KG1 (cell line): ENCODE results near the gene CACNG1.

ENCODE experiments used
- DNase-seq: peaks from one replicate; lab custom pipeline; 2025; lab: John Stamatoyannopoulos, UW

Gene CACNG1, protein sequence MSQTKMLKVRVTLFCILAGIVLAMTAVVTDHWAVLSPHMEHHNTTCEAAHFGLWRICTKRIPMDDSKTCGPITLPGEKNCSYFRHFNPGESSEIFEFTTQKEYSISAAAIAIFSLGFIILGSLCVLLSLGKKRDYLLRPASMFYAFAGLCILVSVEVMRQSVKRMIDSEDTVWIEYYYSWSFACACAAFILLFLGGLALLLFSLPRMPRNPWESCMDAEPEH

DNA sequence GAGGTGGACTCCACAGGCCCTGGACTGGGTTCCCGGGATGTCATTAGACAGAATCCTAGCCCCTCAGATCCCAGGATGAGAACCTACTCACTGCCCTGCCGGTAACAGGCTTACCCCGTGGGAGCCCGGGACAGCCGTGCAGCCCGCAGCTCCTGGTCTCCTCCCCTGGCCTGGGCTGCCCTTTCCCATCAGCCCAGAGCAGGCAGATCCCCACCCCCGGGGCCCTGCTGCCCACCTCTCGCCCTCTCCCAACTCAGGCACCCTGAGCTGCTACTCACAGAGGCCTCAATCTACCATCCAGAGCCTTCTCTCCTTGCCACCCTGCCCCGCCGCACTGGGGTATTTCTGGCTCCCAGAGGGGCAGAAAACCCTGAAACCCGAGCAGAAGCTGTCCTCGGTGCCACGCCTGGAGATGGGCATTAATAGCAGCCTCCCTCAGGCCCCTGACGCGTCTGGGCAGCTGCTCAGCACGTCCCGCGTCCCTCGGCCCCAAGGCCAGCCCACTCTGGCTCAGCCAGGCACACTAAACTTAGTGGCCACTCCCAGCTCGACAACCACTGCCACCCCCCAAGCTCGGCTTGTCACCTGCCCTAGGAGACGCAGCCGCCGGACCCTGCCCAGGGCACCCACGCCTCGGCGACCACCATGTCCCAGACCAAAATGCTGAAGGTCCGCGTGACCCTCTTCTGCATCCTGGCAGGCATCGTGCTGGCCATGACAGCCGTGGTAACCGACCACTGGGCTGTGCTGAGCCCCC, at the start of gene CACNG1:
TSS of gene CACNG1 (plus strand) at position 539 of the 757 bp plus-strand sequence. CDS start at position 646, 107 bp downstream.
- no peak for DNase-seq

DNA sequence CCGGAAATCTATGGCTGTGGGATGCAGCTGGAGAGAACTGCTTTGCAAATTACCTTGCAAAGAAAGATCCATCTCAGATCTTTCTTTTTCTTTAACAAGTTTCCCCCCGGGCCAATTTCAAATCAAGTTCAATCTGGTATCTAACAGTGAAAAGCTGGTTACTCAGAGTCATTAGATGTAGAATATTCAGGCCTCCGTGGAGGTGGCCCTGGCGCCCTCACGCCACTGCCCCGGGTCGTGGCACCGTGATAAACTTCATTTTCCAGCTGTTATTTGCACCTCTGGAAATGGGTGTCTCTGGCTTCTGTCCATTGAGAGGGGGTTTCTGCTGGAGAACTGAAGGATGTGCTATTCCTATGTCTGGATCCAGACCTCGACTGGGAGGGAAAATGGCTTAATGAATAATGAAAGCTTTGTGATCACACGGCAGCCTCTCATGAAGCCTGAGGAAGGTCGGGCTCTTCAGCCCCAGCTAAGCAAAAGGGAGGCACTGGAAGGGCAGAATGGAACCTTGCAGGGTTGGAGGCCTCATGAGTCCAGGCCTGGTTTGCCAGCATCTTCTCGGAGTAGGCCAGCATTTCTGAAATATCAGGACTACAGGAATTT, 49.3 kb upstream of the CACNG1 start:
- no peak for DNase-seq

DNA sequence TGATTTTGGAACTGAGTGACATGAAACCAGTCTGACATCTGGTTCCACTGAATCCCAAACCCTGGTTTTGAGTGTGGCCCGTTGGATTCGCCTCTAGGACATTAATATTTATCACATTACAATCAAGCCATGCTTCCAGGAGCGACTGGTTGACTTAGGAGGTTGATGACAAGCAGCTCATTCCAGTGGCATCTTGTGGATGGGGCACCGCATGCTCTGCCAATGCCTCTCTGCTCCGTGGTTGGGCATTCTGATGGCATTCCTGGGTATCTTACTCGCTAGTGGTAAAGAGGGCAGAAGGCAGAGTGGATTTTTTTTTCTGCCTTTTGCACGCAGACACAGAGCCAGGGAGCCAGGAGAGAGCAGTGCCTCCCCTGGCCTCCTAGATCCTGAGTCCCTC, 48.4 kb upstream of the CACNG1 start:
- no peak for DNase-seq

DNA sequence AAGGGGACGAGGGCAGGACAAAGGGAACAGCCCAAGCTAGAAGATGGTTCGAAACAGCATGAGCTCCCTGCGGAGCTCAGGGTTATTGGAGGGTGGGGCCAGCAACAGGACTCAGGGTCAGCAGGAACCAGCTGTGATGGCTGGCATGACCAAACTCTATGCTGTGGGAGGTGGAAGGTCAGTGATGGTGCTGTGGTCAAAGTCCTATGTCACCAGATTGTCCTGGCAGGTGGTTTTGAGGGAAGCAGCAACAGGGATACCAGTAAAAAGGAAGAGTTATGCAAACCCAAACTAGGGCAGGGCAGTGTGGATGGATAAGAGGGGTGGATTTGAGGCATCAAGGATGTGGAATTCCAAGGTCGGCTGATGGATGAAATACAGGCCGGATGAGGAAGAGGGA, 47.4 kb upstream of the CACNG1 start:
- DNase-seq = no peak

DNA sequence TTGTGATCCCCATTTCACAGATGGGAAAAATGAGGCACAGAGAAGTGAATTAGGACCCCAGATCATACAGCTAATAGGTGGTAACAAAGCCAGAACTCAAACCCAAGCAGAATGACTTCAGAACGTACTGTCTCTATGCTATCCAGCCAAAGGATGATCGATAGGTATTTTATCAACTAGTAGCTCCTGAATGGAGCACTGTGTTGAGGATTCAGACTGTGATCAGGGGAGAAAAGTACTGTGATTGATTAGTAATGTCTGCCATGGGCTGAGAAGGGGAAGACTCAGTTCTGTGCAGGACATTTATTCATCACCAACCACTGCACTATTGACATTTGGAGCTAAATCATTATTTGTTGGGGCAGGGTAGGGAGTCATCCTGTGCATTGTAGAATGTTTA, 41.1 kb upstream of the CACNG1 start:
- DNase-seq = no peak

DNA sequence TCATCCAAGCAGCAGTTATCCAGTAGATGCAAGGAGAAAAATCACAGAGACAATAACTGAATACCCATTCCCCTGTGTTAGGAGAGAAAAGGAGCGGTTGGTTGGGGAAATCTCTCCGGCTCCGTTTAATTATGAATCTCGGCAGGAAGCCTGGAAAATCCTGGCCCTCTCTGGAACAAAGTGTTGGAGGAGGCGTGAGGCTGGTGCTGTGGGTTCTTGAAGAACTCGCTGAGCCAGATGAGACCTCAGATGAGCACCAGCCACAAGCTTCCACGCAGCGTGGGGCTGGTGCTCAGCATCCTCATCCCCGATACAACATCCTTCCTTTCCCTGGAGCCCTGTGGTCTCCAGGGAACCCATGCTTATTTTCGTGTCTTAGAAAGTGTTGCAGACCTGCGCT, 40.2 kb upstream of the CACNG1 start:
- DNase-seq = no peak

DNA sequence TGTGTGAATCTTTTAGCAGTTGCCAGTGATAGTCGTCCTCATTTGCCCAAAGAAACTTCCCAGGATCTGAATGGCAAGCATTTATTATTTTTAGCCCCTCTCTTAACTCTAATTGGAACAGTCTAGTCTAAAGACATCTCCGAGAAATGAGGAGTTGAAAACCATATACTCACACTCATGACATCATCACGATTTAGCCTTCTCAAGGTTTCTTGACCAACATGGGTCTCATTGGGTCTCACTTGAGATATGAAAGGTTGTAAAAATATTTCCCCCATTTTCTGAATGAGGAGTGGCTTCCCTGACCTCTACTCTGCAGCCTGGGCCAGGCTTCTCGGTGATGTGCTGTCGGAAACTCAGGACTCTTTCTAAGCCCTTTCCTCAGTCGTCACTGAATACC, 37.1 kb upstream of the CACNG1 start:
- no peak for DNase-seq

DNA sequence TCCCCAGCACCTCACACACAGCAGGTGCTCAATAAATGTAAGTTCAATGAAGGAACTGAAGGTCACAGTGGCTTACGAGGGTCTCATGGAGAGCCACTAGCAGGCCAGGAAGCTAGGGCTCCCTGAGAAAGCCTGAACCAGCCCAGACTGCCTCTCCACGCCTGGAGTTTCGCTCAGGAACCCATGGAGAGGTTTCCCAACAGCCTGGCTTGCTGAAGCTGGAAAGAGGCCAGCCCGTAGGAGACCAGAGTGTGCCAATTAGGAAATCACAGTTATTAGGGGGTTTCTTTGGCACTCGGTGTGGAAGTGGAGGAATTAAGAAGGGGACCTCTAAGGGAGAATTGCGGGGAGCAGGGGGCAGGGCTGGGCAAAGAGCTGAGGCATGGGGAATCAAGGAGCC, 36.3 kb upstream of the CACNG1 start:
- no peak for DNase-seq

DNA sequence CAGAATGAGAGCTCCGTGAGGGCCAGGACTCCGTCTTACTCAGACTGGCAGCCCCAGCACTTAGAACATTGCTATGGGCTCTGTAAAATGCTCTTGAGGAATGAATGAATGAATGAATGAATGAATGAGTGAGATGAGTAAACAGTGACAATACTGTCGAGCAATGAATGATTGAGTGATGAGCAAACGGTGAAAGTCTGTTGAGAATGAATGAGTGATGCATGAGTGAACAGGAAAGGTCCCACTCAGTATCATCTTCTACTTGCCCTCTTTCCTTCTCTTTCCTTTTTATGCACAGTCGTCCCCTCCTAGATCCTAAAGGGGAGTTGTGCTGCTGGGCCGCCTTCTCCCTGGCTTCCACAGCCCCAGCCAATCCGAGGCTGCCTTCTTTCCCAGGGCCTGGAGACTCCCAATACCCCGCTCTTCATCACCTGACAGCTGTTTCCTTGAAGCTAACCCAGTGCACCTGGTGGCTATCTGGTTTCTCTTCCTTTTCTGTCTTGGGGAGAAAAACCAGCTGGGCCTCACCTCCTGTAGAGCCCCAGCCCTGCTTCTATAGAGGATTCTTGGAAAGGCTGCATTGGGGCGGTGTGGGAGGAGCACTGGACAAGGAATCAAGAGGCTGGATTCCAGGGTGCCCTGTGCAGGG, 32.7 kb upstream of the CACNG1 start:
- no peak for DNase-seq

DNA sequence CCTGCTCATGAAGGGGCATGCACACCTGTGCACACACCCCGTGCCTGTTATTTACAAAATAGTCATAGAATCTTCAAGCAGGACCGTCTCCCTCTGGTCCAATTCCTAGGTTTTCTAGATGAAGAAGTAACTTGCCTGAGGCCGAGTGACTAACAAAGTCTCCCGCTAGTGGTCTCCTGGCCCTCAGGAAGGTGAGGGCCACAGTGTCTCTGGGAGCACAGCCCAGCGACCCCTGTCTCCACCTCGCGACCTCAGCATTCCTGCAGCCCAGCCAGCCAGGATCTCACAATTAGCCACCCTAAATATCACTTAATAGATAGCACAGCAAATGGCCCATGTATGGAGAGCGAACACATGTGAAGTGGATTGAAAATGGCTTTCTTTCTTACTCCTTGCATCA, 30.5 kb upstream of the CACNG1 start:
- DNase-seq = no peak

DNA sequence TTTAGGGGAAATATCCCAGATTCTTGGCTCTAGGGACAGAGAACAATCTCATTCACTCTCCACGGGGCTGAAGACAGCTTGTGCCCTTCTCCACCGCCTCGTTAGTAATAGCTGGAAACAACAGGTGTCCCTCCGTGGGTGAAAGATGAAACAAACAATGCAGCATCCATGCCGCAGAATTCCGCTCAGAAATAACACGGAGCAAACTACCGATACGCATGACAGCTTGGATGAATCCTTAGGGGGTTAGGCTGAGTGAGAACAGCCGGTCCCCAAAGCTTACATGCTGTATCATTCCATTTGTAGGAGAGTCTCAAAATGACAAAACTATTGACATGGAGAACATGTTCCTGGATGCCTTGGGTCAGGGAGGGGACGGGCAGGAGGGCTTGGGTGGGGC, 29.4 kb upstream of the CACNG1 start:
- no peak for DNase-seq

DNA sequence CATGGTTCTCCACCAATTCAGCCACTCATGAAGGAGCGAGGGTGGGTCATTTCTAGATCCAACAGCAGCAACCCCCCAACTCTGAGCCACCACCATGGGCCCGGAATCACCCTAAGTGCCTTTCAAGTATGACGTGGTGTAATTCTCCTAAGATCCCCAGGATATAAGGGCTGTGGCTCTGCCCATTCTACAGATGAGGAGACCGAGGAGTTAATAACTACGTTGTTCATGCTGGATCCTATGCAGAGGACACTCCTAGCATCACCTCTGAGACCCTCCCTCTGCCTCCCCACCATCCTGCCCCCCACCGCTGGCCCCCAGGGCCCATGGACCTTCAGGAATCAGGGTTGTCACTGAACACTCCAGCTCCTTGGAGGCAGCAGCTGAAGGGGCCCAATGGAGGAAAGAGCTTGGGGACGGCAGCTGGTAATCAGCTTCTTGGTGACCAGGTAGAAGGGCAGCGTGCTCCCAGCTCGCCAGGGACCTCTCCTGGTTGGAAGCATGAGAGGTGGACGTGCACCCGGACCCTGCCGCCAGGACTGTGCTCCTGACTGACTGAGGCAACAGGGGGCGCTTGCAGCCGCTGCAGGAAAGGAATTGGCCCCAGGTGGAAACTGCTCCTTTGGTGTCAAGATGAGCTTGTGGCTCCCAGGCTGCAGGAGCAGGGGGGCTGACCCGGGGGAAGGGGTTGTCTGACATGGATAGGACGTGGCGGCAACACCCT, 28.2 kb upstream of the CACNG1 start:
- no peak for DNase-seq

DNA sequence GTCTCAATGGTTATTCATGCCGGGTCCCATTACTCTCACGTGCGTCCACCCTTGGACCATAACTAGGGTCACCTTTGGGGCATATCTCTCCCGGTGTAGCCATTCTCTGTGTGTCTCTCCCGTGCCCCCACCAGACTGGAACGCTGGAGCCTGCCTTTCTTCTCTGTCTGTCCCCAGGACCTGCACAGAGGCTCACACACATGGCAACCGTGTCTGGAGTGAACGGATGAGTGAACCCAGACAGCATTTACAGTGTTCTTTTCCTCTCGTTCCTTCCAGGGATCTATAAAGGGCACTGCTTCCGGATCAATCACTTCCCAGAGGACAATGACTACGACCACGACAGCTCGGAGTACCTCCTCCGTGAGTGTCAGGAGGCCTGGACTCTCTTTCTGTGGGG, 26.4 kb upstream of the CACNG1 start:
- DNase-seq = no peak

DNA sequence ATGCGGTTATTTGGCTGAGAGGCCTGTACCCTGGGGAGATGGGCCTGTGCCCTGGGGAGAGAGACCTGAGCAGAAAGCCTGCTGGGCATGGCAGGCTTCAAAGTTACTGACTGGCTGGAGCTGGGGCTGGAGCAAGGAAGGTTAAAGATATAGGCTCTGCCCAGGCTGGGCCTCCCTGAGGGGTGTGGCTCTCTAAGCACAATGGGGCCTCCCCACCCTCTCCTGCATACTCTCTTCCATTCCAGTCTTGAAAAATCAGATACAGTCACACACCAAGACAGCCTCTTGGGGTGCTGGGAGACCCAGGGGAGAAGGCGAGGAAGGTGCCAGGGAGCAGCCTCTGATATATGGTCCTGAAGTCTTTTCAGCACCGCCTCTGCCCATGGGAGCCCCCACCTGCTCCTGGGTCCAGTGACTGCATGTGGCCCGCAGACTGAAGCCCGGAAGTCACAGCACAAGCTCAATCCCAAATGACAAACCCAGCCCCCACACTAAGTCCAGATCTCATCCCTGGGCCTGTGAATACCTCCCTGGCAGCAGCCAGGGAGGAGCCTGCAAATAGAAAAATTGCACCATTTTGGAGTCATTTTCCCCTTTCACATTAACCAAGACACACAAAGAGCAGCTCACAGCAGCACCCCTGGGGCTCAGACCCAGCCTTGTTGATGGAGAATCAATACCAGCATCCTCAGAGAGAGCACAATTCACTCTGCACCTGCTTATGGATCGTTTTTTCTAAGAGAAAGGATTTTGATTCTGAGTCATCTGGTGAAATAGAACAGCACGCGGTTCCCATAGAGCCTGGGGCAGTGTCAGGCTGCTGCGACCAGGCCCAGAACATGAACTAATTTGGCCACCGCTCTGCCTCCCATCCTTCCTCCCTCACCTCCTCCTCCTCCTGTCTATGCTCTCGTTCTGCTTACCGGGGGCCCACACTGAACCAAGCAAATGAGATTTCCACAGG, 25.6 kb upstream of the CACNG1 start:
- DNase-seq = no peak

DNA sequence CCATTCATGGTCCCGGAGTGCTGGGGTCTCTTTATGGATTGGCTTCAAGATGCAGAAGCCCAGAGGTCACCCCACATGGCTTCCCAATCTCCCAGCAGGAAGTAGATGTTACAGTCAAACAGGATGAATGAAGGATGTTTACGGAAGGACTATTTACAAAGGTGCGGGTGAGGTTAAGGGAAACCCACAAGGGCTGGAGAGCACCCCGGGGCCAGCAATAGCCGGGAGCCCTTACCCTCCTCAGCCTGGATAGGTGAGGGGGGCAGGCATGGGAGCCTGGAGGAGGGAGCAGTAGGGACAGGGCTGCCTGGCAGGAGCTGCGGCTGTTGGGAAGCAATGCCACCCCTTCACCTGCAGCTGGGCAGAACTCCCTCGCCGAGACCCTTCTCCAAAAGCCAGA, 24.5 kb upstream of the CACNG1 start:
- no peak for DNase-seq

DNA sequence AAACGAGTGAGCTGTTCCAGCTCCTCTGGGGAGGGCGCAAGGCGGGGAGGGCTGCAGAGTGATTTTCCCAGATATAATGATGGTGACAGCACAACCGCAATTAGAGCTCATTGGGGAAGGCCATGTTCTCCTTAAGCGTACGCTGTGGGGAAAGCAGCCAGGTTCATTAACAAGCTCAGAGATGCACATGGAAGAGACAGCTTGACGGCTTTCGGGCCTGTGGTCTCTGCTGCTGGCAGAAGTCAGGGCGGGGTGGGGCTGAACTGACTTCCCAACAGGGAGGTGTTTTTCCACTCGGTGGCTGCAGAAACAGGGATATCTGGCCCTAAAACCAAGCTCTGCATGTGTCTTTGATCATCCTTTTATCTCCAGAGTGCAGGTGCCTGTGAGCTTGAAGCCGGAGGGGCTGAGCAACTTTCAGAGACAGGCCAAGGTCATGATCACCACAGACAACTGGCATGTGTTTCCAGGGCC, 24.0 kb upstream of the CACNG1 start:
- no peak for DNase-seq

DNA sequence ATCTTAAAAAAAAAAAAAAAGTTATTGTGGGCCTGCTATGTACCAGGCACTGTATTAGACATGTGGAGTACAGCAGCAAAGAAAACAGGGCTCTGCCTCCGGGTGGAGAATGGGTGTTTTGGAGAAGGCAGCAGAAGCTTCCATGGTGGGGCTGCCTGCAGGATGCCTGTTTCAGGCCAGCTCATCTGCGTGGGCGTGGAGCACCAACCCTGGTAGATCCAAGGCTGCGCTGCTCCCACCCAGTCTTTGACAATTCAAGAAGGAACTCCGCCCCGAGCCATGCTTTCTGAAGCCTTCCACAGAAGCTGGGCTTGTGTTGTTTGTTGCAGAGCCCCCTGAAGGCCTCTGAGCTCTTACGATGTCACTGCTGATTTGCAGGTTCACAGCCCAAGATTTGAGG, 23.2 kb upstream of the CACNG1 start:
- DNase-seq = no peak

DNA sequence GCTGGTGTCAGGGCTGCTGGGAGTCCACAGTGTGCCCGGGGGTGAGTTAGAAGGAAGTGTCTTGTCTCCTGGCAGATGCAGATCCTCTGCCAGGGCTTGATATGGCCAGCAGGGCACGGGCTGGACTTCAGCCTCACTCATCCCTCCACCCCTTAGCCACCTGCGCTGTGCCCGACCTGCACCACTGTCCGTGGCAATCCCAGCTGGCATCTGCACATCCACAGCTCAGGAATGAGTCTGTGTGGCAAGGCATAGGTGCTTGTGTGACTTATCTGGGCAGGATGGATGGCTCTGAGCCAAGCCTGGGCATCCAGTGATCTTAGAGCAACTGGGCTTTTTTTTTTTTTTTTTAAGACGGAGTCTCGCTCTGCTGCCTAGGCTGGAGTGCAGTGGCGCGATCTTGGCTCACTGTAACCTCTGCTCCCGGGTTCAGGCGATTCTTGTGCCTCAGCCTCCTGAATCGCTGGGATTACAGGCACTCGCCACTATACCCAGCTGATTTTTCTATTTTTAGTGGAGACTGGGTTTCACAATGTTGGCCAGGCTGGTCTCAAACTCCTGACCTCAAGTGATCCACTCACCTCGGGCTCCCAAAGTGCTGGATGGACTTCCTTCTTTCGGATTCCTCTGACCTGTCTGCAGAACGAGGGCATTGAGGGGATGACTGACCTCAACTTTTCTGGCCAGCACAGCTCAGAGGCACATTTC, 22.5 kb upstream of the CACNG1 start:
- DNase-seq = no peak

DNA sequence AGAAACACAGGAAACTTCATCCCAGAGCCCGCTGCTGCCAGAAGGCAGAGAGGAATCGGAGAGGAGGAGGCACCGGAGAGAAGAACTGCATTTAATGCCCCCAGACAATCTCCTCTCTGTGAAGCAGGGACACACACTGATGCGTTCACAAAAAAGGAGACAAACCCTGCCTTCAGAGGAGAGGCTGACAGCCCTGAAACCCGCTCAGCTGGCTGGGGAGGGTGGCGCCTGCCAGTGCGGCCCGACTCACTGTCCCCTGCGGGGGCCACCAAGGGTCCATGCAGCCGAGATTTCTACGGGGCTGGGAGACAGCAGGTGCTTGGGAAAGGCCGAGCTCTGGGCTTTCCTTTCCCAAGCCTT, 21.9 kb upstream of the CACNG1 start:
- no peak for DNase-seq

DNA sequence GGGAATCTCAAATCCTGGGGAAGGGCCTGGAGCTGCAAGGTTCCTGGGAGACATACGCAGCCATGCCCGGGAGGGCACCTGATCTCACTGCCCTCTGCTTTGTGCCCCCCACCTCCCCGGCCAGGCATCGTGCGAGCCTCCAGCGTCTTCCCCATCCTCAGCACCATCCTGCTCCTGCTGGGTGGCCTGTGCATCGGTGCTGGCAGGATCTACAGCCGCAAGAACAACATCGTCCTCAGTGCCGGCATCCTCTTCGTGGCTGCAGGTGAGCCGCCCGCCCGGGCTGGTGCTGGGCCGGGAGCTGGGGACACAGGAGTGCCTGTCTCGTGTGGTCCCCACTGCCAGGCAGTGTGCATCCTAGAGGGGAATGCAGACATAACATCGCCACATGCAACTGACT, 19.6 kb upstream of the CACNG1 start:
- no peak for DNase-seq
